IMR-90 (cell line): ENCODE measurements around the gene YPEL4. TPM values are rescaled to one million over a fixed set of nuclear protein-coding genes. Genes with fewer than 3 reads are reported as not detected.

ENCODE experiments used
- ATAC-seq: fragments of 200-7000 bp; cut with Tn5 transposase; 2 replicates; pipeline ENCODE4 v1.9.1; 2020; ENCODE audit warnings: low read depth, mild to moderate bottlenecking, moderate library complexity
- BruUV-seq: library from RNA; stranded (reverse); fragments of 400-500 nt; replicated peaks from 2 replicates; lab custom pipeline; 2021; lab: Mats Ljungman, UMichigan
- CTCF ChIA-PET: fragments of 300-600 bp; formaldehyde crosslinking; extraction: SDS; loops from one replicate; lab custom pipeline; 2021; ENCODE audit warnings: antibody characterized with exemption; lab: Yijun Ruan, JAX
- POLR2A ChIA-PET: fragments of 300-600 bp; sonication (Branson Sonifier 250); formaldehyde crosslinking; loops from one replicate; lab custom pipeline; 2022; ENCODE audit warnings: antibody characterized with exemption; ENCODE audit not compliant: unreplicated experiment; lab: Charles Lee
- DNase-seq: peaks from one replicate; pipeline ENCODE4 v3.0.0; 2013
- H2AFZ ChIP-seq: replicated peaks from 2 replicates; pipeline ENCODE3; 2013; ENCODE audit warnings: low read length, mild to moderate bottlenecking; ENCODE audit not compliant: poor library complexity
- H2AK5ac ChIP-seq: 2 replicates; pipeline ENCODE4 v1.6.1; 2013; ENCODE audit warnings: low read depth, low read length, inconsistent platforms
- H2AK9ac ChIP-seq: replicated peaks from 2 replicates; pipeline ENCODE3; 2013; ENCODE audit warnings: mild to moderate bottlenecking, low read depth, low read length, moderate library complexity; ENCODE audit not compliant: poor library complexity
- H2BK120ac ChIP-seq: 2 replicates; pipeline ENCODE4 v1.6.1; 2013; ENCODE audit warnings: low read depth, low read length, inconsistent platforms
- H2BK15ac ChIP-seq: 3 replicates; pipeline ENCODE4 v1.6.1; 2013; ENCODE audit warnings: low read depth, low read length, inconsistent platforms
- H2BK20ac ChIP-seq: 2 replicates; pipeline ENCODE4 v1.6.1; 2013; ENCODE audit warnings: low read depth, mild to moderate bottlenecking, inconsistent platforms, low read length, moderate library complexity
- H2BK5ac ChIP-seq: 2 replicates; pipeline ENCODE4 v1.6.1; 2013; ENCODE audit warnings: mild to moderate bottlenecking, low read depth, low read length, inconsistent platforms; ENCODE audit not compliant: poor library complexity, severe bottlenecking
- H3K14ac ChIP-seq: replicated peaks from 2 replicates; pipeline ENCODE4 v1.6.1; 2013; ENCODE audit warnings: low read depth, low read length, inconsistent platforms
- H3K18ac ChIP-seq: 2 replicates; pipeline ENCODE4 v1.6.1; 2013; ENCODE audit warnings: low read depth, low read length, control low read depth
- H3K23ac ChIP-seq: 2 replicates; pipeline ENCODE4 v1.6.1; 2013; ENCODE audit warnings: low read depth, low read length, inconsistent platforms
- H3K27ac ChIP-seq: 2 replicates; pipeline ENCODE4 v1.5.1; 2013; ENCODE audit warnings: mild to moderate bottlenecking, control low read depth, low read length; ENCODE audit not compliant: insufficient read depth
- H3K27me3 ChIP-seq: 2 replicates; pipeline ENCODE4 v1.6.1; 2013; ENCODE audit warnings: low read length; ENCODE audit not compliant: control insufficient read depth, insufficient read depth
- H3K36me3 ChIP-seq: 2 replicates; pipeline ENCODE4 v1.6.1; 2013; ENCODE audit warnings: low read length, mixed read lengths; ENCODE audit not compliant: control insufficient read depth, insufficient read depth
- H3K4ac ChIP-seq: 2 replicates; pipeline ENCODE4 v1.6.1; 2013; ENCODE audit warnings: low read depth, low read length, inconsistent platforms
- H3K4me1 ChIP-seq: 2 replicates; pipeline ENCODE4 v1.6.1; 2013; ENCODE audit warnings: low read length, mixed read lengths; ENCODE audit not compliant: control insufficient read depth, insufficient read depth
- H3K4me2 ChIP-seq: 2 replicates; pipeline ENCODE4 v1.6.1; 2013; ENCODE audit warnings: low read depth, mild to moderate bottlenecking, control low read depth, low read length, moderate library complexity
- H3K4me3 ChIP-seq: 2 replicates; pipeline ENCODE4 v1.5.1; 2013; ENCODE audit warnings: low read depth, mild to moderate bottlenecking, control low read depth, low read length, moderate library complexity; ENCODE audit not compliant: insufficient read depth
- H3K56ac ChIP-seq: 2 replicates; pipeline ENCODE4 v1.6.1; 2013; ENCODE audit warnings: low read length, inconsistent platforms; ENCODE audit not compliant: insufficient read depth; ENCODE audit errors: extremely low read depth
- H3K79me1 ChIP-seq, 2 experiments: 2 replicates each; pipeline ENCODE4 v1.6.1; 2013; ENCODE audit warnings: low read length in 2 of 2, inconsistent platforms in 1 of 2, low read depth in 1 of 2
- H3K9ac ChIP-seq: 2 replicates; pipeline ENCODE4 v1.6.1; 2013; ENCODE audit warnings: low read depth, low read length, control low read depth
- H3K9me1 ChIP-seq: 2 replicates; pipeline ENCODE4 v1.6.1; 2013; ENCODE audit warnings: low read length, inconsistent platforms; ENCODE audit not compliant: insufficient read depth
- H3K9me3 ChIP-seq: 2 replicates; pipeline ENCODE4 v1.6.1; 2013; ENCODE audit warnings: low read length; ENCODE audit not compliant: control insufficient read depth, insufficient read depth
- H4K20me1 ChIP-seq: 2 replicates; pipeline ENCODE4 v1.6.1; 2013; ENCODE audit warnings: low read length, inconsistent platforms; ENCODE audit not compliant: insufficient read depth
- H4K5ac ChIP-seq: 2 replicates; pipeline ENCODE4 v1.6.1; 2013; ENCODE audit warnings: mild to moderate bottlenecking, low read depth, low read length, control low read depth
- H4K8ac ChIP-seq, 2 experiments: 2 replicates each; pipeline ENCODE4 v1.6.1; 2013; ENCODE audit warnings: low read depth in 2 of 2, low read length in 2 of 2, control low read depth in 1 of 2, inconsistent platforms in 1 of 2
- H4K91ac ChIP-seq: 2 replicates; pipeline ENCODE4 v1.6.1; 2013; ENCODE audit warnings: low read depth, low read length, inconsistent platforms; ENCODE audit not compliant: insufficient read depth
- BHLHE40 ChIP-seq: fragments of 150-350 bp; IDR thresholded peaks from 2 replicates; pipeline ENCODE4 v1.6.1; 2016; ENCODE audit warnings: mild to moderate bottlenecking, low read depth, low read length
- CEBPB ChIP-seq: IDR thresholded peaks from 2 replicates; pipeline ENCODE4 v1.6.1; 2012; ENCODE audit warnings: low read depth, low read length, improper control_type of control experiment
- CHD1 ChIP-seq: IDR thresholded peaks from 2 replicates; pipeline ENCODE4 v1.6.1; 2012; ENCODE audit warnings: low read depth, low read length, improper control_type of control experiment
- CTCF ChIP-seq: conservative IDR thresholded peaks from 2 replicates; pipeline ENCODE4 v1.5.1; 2012; ENCODE audit warnings: mild to moderate bottlenecking, low read depth, low read length, improper control_type of control experiment
- ELK1 ChIP-seq: fragments of 150-350 bp; IDR thresholded peaks from 2 replicates; pipeline ENCODE4 v1.6.1; 2016; ENCODE audit warnings: low read depth, mild to moderate bottlenecking, low read length, moderate library complexity, borderline replicate concordance
- FOS ChIP-seq: fragments of 150-350 bp; IDR thresholded peaks from 2 replicates; pipeline ENCODE4 v1.6.1; 2016; ENCODE audit warnings: low read depth, low read length
- MAFK ChIP-seq: IDR thresholded peaks from 2 replicates; pipeline ENCODE4 v1.6.1; 2012; ENCODE audit warnings: low read depth, low read length, improper control_type of control experiment
- MAZ ChIP-seq: IDR thresholded peaks from 2 replicates; pipeline ENCODE4 v1.6.1; 2012; ENCODE audit warnings: low read depth, mild to moderate bottlenecking, low read length, improper control_type of control experiment, moderate library complexity, borderline replicate concordance
- MXI1 ChIP-seq: IDR thresholded peaks from 2 replicates; pipeline ENCODE4 v1.6.1; 2012; ENCODE audit warnings: low read depth, mild to moderate bottlenecking, low read length, moderate library complexity, borderline replicate concordance
- NFE2L2 ChIP-seq: fragments of 150-350 bp; IDR thresholded peaks from 2 replicates; pipeline ENCODE4 v1.6.1; 2016; ENCODE audit warnings: low read depth, mild to moderate bottlenecking, low read length
- POLR2A ChIP-seq: IDR thresholded peaks from 2 replicates; pipeline ENCODE4 v1.6.1; 2012; ENCODE audit warnings: mild to moderate bottlenecking, low read depth, low read length
- RAD21 ChIP-seq: IDR thresholded peaks from 2 replicates; pipeline ENCODE4 v1.6.1; 2012; ENCODE audit warnings: low read length, improper control_type of control experiment
- RCOR1 ChIP-seq: IDR thresholded peaks from 2 replicates; pipeline ENCODE4 v1.6.1; 2012; ENCODE audit warnings: mild to moderate bottlenecking, low read length, improper control_type of control experiment; ENCODE audit not compliant: insufficient replicate concordance
- RFX5 ChIP-seq: IDR thresholded peaks from 2 replicates; pipeline ENCODE4 v1.8.0; 2012; ENCODE audit warnings: low read depth, mild to moderate bottlenecking, low read length, moderate library complexity
- SMC3 ChIP-seq: fragments of 150-350 bp; IDR thresholded peaks from 2 replicates; pipeline ENCODE4 v1.6.1; 2016; ENCODE audit warnings: low read depth, mild to moderate bottlenecking, antibody characterized with exemption, low read length, moderate library complexity
- USF2 ChIP-seq: fragments of 150-350 bp; IDR thresholded peaks from 2 replicates; pipeline ENCODE4 v1.6.1; 2017; ENCODE audit warnings: mild to moderate bottlenecking, antibody characterized with exemption, low read length, low read depth
- WGBS, 2 experiments: methylation state at CpG; one replicate each; pipeline versions ENCODE4 v1.1.5 to v1.1.7; 2013; ENCODE audit warnings: missing lambda C conversion rate in 2 of 2; ENCODE audit not compliant: insufficient read length in 1 of 2; ENCODE audit errors: extremely low coverage in 2 of 2; 5-methylcytosine and 5-hydroxymethylcytosine counted together
- dilution Hi-C: fragments of 300-500 bp; cut with HindIII; formaldehyde crosslinking; loops from one replicate; pipeline ENCODE4 v1.14.3; 2018; ENCODE audit warnings: low sequenced_read_pairs; ENCODE audit not compliant: unreplicated experiment
- in situ Hi-C: fragments of 300-500 bp; cut with MboI; formaldehyde crosslinking; loops from 3 replicates; pipeline ENCODE4 v1.14.3; 2019; ENCODE audit warnings: low sequenced_read_pairs, inconsistent platforms, mixed read lengths
- intact Hi-C: fragments of 100-400 bp; cut with micrococcal nuclease; formaldehyde crosslinking; loops from 2 replicates; pipeline ENCODE4 v1.10.0; 2022
- polyA plus RNA-seq, 3 experiments: library from polyadenylated mRNA; depleted of rRNA; stranded (reverse); fragments of >200 nt; gene quantifications; 2 replicates each; pipeline ENCODE4 v1.2.3, GENCODE V29; 2012; ENCODE audit warnings: low replicate concordance in 1 of 3
- total RNA-seq: library from RNA; depleted of rRNA; stranded (reverse); fragments of >200 nt; gene quantifications from 2 replicates; pipeline ENCODE4 v1.2.3, GENCODE V29; 2012

Gene YPEL4
- total and polyA plus RNA-seq, 2 of the 4 experiments (the other 2 are of a cell fraction) = 0.18 to 0.79 TPM

GRCh38 chr11:57656885-57657193 lies 7.1 kb upstream of the YPEL4 start:
- no peak overlapping the region for H2BK20ac ChIP-seq
- H4K91ac ChIP-seq = no peak overlapping the region
- H3K9me1 ChIP-seq = no peaks in the 10 kb centered on the region
- no peak overlapping the region for H3K4me3 ChIP-seq
- ATAC-seq (no peak), DNase-seq (no peak)
- H2BK15ac ChIP-seq = no peak overlapping the region
- peak overlapping the region; percentile 68; the same call in 1 of the 2 replicates for H3K23ac ChIP-seq
- no peak overlapping the region; the same call in 1 of the 2 replicates for H3K27ac ChIP-seq
- dilution Hi-C loops = no loop called here
- H2BK120ac ChIP-seq = no peak overlapping the region
- no peaks in the 10 kb centered on the region for H3K27me3 ChIP-seq
- in situ Hi-C loops = no loop called here
- POLR2A ChIA-PET = no interaction called here
- no peak overlapping the region; the same call in 1 of the 2 replicates for H2AK5ac ChIP-seq
- no peak overlapping the region for H3K18ac ChIP-seq
- H3K79me1 ChIP-seq = peaks cover 11 to 21% of the 10 kb centered on the region in 2 experiments
- no peaks in the 10 kb centered on the region; the same call in 1 of the 2 replicates for H4K20me1 ChIP-seq
- H2AFZ ChIP-seq = peak overlapping the region; percentile 62
- H2AK9ac ChIP-seq = no peak overlapping the region
- peak overlapping the region; percentile 76; the same call in 1 of the 2 replicates for H3K4ac ChIP-seq
- H3K14ac ChIP-seq = no peak overlapping the region
- peak overlapping the region; percentile 83 for H3K9ac ChIP-seq
- peak overlapping the region; percentile 82; the same call in 1 of the 2 replicates for H3K56ac ChIP-seq
- CTCF ChIA-PET = no interaction called here
- TF ChIP-seq MAFK = no peak
- TF ChIP-seq MAZ = no peak
- no peak for TF ChIP-seq RAD21
- TF ChIP-seq SMC3 = no peak
- TF ChIP-seq USF2 = no peak
- TF ChIP-seq CEBPB = no peak
- TF ChIP-seq ELK1 = no peak
- TF ChIP-seq RFX5 = no peak
- TF ChIP-seq RCOR1 = no peak
- no peak for TF ChIP-seq BHLHE40
- no peak for TF ChIP-seq CTCF
- no peak for TF ChIP-seq POLR2A
- no peak for TF ChIP-seq MXI1
- no peak for TF ChIP-seq NFE2L2
- no peak for TF ChIP-seq CHD1
- no peak for TF ChIP-seq FOS
- no peaks in the 10 kb centered on the region for H3K9me3 ChIP-seq
- H3K4me2 ChIP-seq = peak overlapping the region; percentile 82
- BruUV-seq = no TSS peak
- H2BK5ac ChIP-seq = peak overlapping the region; percentile 83
- H3K36me3 ChIP-seq = peaks cover 15% of the 10 kb centered on the region
- intact Hi-C loops = no loop called here
- WGBS, 2 experiments = no CpG with 5 or more reads among the region's 5 CpGs
- no peaks in the 10 kb centered on the region for H3K4me1 ChIP-seq
- H4K8ac ChIP-seq = peak overlapping the region; percentile 79 to 97
- H4K5ac ChIP-seq = peak overlapping the region; percentile 56
